HepG2 (cell line): ENCODE results near the gene CDA. TPM values are rescaled to one million over a fixed set of nuclear protein-coding genes. Genes with fewer than 3 reads are reported as not detected.
A peak's percentile ranks its signal among the peaks of the same experiment; 100 is the strongest.

ENCODE experiments used
- AGO2 ChIP-seq: fragments of 200-400 bp; formaldehyde crosslinking; optimal IDR thresholded peaks from 2 replicates; pipeline ENCODE3; 2017; ENCODE audit warnings: mild to moderate bottlenecking, low read depth, low read length, moderate library complexity
- ARNT2 ChIP-seq: sonication (generic); formaldehyde crosslinking; IDR thresholded peaks from 2 replicates; pipeline ENCODE4 v1.8.0; 2022; ENCODE audit warnings: mild to moderate bottlenecking, low read depth, missing genetic modification reagents, moderate library complexity
- ATF5 ChIP-seq: sonication (generic); formaldehyde crosslinking; IDR thresholded peaks from 2 replicates; pipeline ENCODE4 v1.4.0; 2020; ENCODE audit warnings: mild to moderate bottlenecking, low read depth, missing genetic modification reagents
- HIC2 ChIP-seq: sonication (generic); formaldehyde crosslinking; IDR thresholded peaks from 2 replicates; pipeline ENCODE4 v1.9.0; 2022; ENCODE audit warnings: low read depth, missing genetic modification reagents
- KMT2A ChIP-seq: sonication (generic); formaldehyde crosslinking; IDR thresholded peaks from 2 replicates; pipeline ENCODE4 v1.4.0; 2020; ENCODE audit warnings: missing genetic modification reagents
- NFYB ChIP-seq: sonication (generic); formaldehyde crosslinking; IDR thresholded peaks from 2 replicates; pipeline ENCODE4 v1.4.0; 2020; ENCODE audit warnings: missing genetic modification reagents
- NFYC ChIP-seq: IDR thresholded peaks from 2 replicates; pipeline ENCODE4 v1.6.1; 2016; ENCODE audit warnings: missing genetic modification reagents, missing compliant biosample characterization
- RAD51 ChIP-seq: fragments of 450-650 bp; IDR thresholded peaks from 2 replicates; pipeline ENCODE4 v1.6.1; 2016; ENCODE audit warnings: borderline replicate concordance
- SMAD3 ChIP-seq: sonication (generic); formaldehyde crosslinking; IDR thresholded peaks from 2 replicates; pipeline ENCODE4 v1.4.0; 2020; ENCODE audit warnings: missing genetic modification reagents
- SOX13 ChIP-seq, 3 experiments: fragments of 450-650 bp in 1 of 3; sonication (generic) in 1 of 3; formaldehyde crosslinking in 1 of 3; IDR thresholded peaks in 2 of 3; conservative IDR thresholded peaks in 1 of 3; 2 replicates each; pipeline versions ENCODE4 v1.5.0 to v1.6.1; 2016 to 2020; ENCODE audit warnings: antibody characterized with exemption in 1 of 3, mild to moderate bottlenecking in 1 of 3, missing compliant biosample characterization in 1 of 3, missing genetic modification reagents in 1 of 3, moderate library complexity in 1 of 3
- TOPORS ChIP-seq: sonication (generic); formaldehyde crosslinking; IDR thresholded peaks from 2 replicates; pipeline ENCODE4 v1.8.0; 2023; ENCODE audit warnings: mild to moderate bottlenecking, missing genetic modification reagents
- XRCC5 ChIP-seq: fragments of 200-400 bp; formaldehyde crosslinking; optimal IDR thresholded peaks from 2 replicates; pipeline ENCODE3; 2017; ENCODE audit warnings: mild to moderate bottlenecking, low read length
- ZNF598 ChIP-seq: sonication (generic); formaldehyde crosslinking; IDR thresholded peaks from 2 replicates; pipeline ENCODE4 v1.5.1; 2020; ENCODE audit warnings: mild to moderate bottlenecking, missing genetic modification reagents, borderline replicate concordance
- ZNF768 ChIP-seq: sonication (generic); formaldehyde crosslinking; IDR thresholded peaks from 2 replicates; pipeline ENCODE4 v1.4.0; 2020; ENCODE audit warnings: missing genetic modification reagents
- polyA plus RNA-seq, 8 experiments: library from polyadenylated mRNA; depleted of rRNA in 3 of 8; stranded (reverse) in 7 of 8; unstranded in 1 of 8; fragments of >200 nt; fragmentation: Illumina TruSeq in 4 of 8; extraction: Trizol in 4 of 8; gene quantifications; 2 replicates each; pipeline versions ENCODE4 v1.2.1 to v1.2.3, GENCODE V29; 2011 to 2016; ENCODE audit warnings: low read depth in 4 of 8, missing spikeins in 1 of 8, mixed read lengths in 1 of 8; ENCODE audit not compliant: insufficient read depth in 1 of 8
- total RNA-seq, 5 experiments: library from RNA; depleted of rRNA; stranded (reverse); fragments of >200 nt; fragmentation: Illumina TruSeq; extraction: Trizol; gene quantifications; 2 replicates each; pipeline ENCODE4 v1.2.3, GENCODE V29; 2016; ENCODE audit warnings: low read depth in 1 of 5
- TF ChIP-seq, protein P1 (sequence below): sonication (generic); formaldehyde crosslinking; IDR thresholded peaks from 2 replicates; pipeline ENCODE4 v1.8.1; 2023; ENCODE audit warnings: mild to moderate bottlenecking, missing genetic modification reagents
- TF ChIP-seq, protein P2 (sequence below): sonication (generic); formaldehyde crosslinking; IDR thresholded peaks from 2 replicates; pipeline ENCODE4 v1.5.1; 2020; ENCODE audit warnings: mild to moderate bottlenecking, moderate library complexity, missing genetic modification reagents
- TF ChIP-seq, protein P3 (sequence below): sonication (generic); formaldehyde crosslinking; IDR thresholded peaks from 2 replicates; pipeline ENCODE4 v1.8.0; 2022; ENCODE audit warnings: mild to moderate bottlenecking, missing genetic modification reagents; ENCODE audit not compliant: insufficient replicate concordance

CDA gene
- total and polyA plus RNA-seq, 2 of the 13 experiments (the other 11 are each of a cell fraction or from before 2014, with no cell fraction given), result 0.66 to 2.1 TPM

- no peak for TF ChIP-seq HIC2 (CRISPR knock-in tag)
- TF ChIP-seq ZNF598 (CRISPR knock-in tag), result no peak
- TF ChIP-seq ARNT2, result no peak
- TF ChIP-seq KMT2A (CRISPR knock-in tag), result no peak
- TF ChIP-seq, protein P1, sequence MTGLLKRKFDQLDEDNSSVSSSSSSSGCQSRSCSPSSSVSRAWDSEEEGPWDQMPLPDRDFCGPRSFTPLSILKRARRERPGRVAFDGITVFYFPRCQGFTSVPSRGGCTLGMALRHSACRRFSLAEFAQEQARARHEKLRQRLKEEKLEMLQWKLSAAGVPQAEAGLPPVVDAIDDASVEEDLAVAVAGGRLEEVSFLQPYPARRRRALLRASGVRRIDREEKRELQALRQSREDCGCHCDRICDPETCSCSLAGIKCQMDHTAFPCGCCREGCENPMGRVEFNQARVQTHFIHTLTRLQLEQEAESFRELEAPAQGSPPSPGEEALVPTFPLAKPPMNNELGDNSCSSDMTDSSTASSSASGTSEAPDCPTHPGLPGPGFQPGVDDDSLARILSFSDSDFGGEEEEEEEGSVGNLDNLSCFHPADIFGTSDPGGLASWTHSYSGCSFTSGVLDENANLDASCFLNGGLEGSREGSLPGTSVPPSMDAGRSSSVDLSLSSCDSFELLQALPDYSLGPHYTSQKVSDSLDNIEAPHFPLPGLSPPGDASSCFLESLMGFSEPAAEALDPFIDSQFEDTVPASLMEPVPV, result no peak
- no peak for TF ChIP-seq SOX13 (IDR thresholded peaks at IDR 0.05)
- TF ChIP-seq SOX13 (CRISPR knock-in tag; conservative IDR thresholded peaks at IDR 0.05 in 1 of 2, IDR thresholded peaks at IDR 0.05 in 1 of 2), result 0 out of 4 replicates have a peak, but pooled peaks of 1 of the 2 experiments have one; percentile 6
- TF ChIP-seq NFYC, result peak; percentile 47; the same call in 1 of the 2 replicates
- TF ChIP-seq NFYB (CRISPR knock-in tag), result peak; percentile 37; the same call in 1 of the 2 replicates
- TF ChIP-seq XRCC5, result no peak
- TF ChIP-seq AGO2, result no peak
- TF ChIP-seq SMAD3 (CRISPR knock-in tag), result no peak
- no peak for TF ChIP-seq ZNF768
- TF ChIP-seq, protein P2, sequence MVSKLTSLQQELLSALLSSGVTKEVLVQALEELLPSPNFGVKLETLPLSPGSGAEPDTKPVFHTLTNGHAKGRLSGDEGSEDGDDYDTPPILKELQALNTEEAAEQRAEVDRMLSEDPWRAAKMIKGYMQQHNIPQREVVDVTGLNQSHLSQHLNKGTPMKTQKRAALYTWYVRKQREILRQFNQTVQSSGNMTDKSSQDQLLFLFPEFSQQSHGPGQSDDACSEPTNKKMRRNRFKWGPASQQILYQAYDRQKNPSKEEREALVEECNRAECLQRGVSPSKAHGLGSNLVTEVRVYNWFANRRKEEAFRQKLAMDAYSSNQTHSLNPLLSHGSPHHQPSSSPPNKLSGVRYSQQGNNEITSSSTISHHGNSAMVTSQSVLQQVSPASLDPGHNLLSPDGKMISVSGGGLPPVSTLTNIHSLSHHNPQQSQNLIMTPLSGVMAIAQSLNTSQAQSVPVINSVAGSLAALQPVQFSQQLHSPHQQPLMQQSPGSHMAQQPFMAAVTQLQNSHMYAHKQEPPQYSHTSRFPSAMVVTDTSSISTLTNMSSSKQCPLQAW (CRISPR knock-in tag), result no peak
- TF ChIP-seq TOPORS (CRISPR knock-in tag), result no peak
- TF ChIP-seq, protein P3, sequence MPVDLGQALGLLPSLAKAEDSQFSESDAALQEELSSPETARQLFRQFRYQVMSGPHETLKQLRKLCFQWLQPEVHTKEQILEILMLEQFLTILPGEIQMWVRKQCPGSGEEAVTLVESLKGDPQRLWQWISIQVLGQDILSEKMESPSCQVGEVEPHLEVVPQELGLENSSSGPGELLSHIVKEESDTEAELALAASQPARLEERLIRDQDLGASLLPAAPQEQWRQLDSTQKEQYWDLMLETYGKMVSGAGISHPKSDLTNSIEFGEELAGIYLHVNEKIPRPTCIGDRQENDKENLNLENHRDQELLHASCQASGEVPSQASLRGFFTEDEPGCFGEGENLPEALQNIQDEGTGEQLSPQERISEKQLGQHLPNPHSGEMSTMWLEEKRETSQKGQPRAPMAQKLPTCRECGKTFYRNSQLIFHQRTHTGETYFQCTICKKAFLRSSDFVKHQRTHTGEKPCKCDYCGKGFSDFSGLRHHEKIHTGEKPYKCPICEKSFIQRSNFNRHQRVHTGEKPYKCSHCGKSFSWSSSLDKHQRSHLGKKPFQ (CRISPR knock-in tag), result no peak
- TF ChIP-seq RAD51, result no peak
- TF ChIP-seq ATF5 (CRISPR knock-in tag), result no peak
These were observed 14.9 kb downstream of the CDA start (continued) for GRCh38 chr1:20603504-20604464.
